Measurements from ENCODE around the gene ARFGAP1. TPM values are rescaled to one million over a fixed set of nuclear protein-coding genes. Genes with fewer than 3 reads are reported as not detected.

Gene ARFGAP1
- total and polyA plus RNA-seq, 2 donors (not counting 3 experiments of a cell fraction or from before 2014, with no cell fraction given), result 93.7 to 126 TPM

DNA sequence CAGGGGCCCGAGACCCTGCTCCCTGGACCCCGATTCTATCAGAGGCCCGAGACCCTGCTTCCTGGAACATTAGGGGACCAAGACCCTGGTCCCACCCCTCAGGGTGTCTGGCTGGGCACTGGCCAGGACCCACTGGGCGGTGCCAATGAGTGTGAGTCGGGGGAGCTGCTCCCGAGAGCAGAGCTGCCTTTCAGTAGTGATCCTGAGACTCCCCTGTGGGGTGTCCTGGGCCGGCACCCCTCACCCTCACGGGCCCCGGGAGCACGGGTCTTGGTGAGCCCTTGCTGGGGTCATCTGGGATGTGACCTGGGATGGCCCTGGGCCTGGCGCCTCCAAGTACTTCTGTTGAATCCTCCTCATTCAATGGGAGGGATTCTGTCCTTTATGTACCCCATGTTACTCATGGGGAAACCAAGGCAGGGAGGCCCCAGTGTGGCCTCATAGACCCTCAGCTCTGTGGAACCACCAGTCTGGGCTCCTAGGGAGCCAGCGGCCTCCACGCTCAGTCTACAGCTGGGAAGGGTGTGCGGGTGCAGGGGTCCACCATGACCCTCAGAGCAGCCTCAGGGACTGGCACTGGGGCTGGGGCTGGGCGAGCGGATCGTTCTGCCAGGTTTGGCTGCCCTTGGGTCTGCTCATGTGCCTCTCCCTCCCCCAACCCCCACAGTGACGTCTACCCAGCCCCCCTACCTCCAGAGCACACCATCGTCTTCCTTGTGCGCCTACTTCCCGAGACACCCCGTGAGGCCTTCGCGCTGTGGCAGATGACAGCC, 46.0 kb downstream of the ARFGAP1 start:
- Histone ChIP-seq H3K9me1 (replicated peaks; ENCODE audit: control insufficient read depth, extremely low read depth, insufficient read depth, low read length) (no peaks in the 10 kb centered on the region), H3K9ac (replicated peaks; ENCODE audit: extremely low read depth, insufficient read depth, low read length) (no peak overlapping the region), H3K27me3 (ENCODE audit: control insufficient read depth in 2 of 2, insufficient read depth in 2 of 2, low read length in 2 of 2) (no peaks in the 10 kb centered on the region), H3K36me3 (ENCODE audit: control insufficient read depth in 2 of 2, extremely low read depth in 1 of 2, insufficient read depth in 2 of 2, low read length in 2 of 2) (no peaks in the 10 kb centered on the region), H3K9me3 (replicated peaks; ENCODE audit: control insufficient read depth, insufficient read depth, low read length) (no peaks in the 10 kb centered on the region), H4K20me1 (replicated peaks; ENCODE audit: control insufficient read depth, extremely low read depth, insufficient read depth, low read length) (no peaks in the 10 kb centered on the region), H3K4me3 (replicated peaks in 1 of 3; ENCODE audit: insufficient read depth in 1 of 3, low read depth in 1 of 3, low read length in 3 of 3) (no peak overlapping the region), H2AFZ (ENCODE audit: low read depth, low read length) (no peak overlapping the region), H3K27ac (ENCODE audit: insufficient read depth, low read depth, low read length) (no peak overlapping the region), H3K4me1 (ENCODE audit: control insufficient read depth, extremely low read depth, insufficient read depth, low read length) (no peaks in the 10 kb centered on the region), H3K4me2 (ENCODE audit: insufficient read depth, low read length) (no peak overlapping the region), H3K79me2 (ENCODE audit: control insufficient read depth, insufficient read depth, low read length) (no peaks in the 10 kb centered on the region)
- intact Hi-C loops (cut with micrococcal nuclease) (no loop called here), dilution Hi-C loops (cut with MboI; ENCODE audit: extremely low pct_ligation_motif_present, low sequenced_read_pairs) (no loop called here)
- ChIA-PET POLR2A (no interaction called here), CTCF (interaction anchor here (1.9 to 2.4 kb wide), 3 partner anchors 9 to 95 kb away, joined by 4 to 11 read pairs (median 8); no protein-coding TSS in a partner anchor)
- FAIRE-seq (no peak), DNase-seq (ENCODE audit: low read depth, low spot score) (no peak)
- BruUV-seq (replicated peaks), result no TSS peak
- TF ChIP-seq JUN (IDR thresholded peaks at IDR 0.05; ENCODE audit: borderline replicate concordance, insufficient read depth, insufficient read length, low read depth) (no peak), MAX (IDR thresholded peaks at IDR 0.05; ENCODE audit: insufficient read depth, insufficient read length) (no peak), GATA2 (IDR thresholded peaks at IDR 0.05; ENCODE audit: insufficient read depth, insufficient read length, low read depth, low read length) (no peak), FOS (IDR thresholded peaks at IDR 0.05; ENCODE audit: borderline replicate concordance, insufficient read depth, low read length) (no peak), POLR2AphosphoS5 (IDR thresholded peaks at IDR 0.05; ENCODE audit: insufficient read depth, low read depth, low read length) (no peak), POLR2A (IDR thresholded peaks at IDR 0.05; ENCODE audit: low read depth, low read length) (no peak), MYC (IDR thresholded peaks at IDR 0.05; ENCODE audit: low read depth, low read length) (no peak), EZH2 (IDR thresholded peaks at IDR 0.05; ENCODE audit: borderline replicate concordance, low read depth, low read length, severe bottlenecking) (no peak)
- TF ChIP-seq, protein P1, sequence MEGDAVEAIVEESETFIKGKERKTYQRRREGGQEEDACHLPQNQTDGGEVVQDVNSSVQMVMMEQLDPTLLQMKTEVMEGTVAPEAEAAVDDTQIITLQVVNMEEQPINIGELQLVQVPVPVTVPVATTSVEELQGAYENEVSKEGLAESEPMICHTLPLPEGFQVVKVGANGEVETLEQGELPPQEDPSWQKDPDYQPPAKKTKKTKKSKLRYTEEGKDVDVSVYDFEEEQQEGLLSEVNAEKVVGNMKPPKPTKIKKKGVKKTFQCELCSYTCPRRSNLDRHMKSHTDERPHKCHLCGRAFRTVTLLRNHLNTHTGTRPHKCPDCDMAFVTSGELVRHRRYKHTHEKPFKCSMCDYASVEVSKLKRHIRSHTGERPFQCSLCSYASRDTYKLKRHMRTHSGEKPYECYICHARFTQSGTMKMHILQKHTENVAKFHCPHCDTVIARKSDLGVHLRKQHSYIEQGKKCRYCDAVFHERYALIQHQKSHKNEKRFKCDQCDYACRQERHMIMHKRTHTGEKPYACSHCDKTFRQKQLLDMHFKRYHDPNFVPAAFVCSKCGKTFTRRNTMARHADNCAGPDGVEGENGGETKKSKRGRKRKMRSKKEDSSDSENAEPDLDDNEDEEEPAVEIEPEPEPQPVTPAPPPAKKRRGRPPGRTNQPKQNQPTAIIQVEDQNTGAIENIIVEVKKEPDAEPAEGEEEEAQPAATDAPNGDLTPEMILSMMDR (IDR thresholded peaks at IDR 0.05; ENCODE audit: extremely low read depth in 1 of 2, insufficient read depth in 1 of 2, low read depth in 1 of 2, low read length in 2 of 2), result no peak
